NCI-H1436 (cell line): ENCODE results near the gene SLC22A8.
A peak's percentile ranks its signal among the peaks of the same experiment; 100 is the strongest.
"Not testable (repeated sequence)": the region's sequence is repeated elsewhere in the genome, so short reads cannot be mapped to it uniquely, and the experiment has no call there.

Experiments
- DNase-seq: peaks from one replicate; lab custom pipeline; 2025; lab: John Stamatoyannopoulos, UW

The SLC22A8 gene

DNA sequence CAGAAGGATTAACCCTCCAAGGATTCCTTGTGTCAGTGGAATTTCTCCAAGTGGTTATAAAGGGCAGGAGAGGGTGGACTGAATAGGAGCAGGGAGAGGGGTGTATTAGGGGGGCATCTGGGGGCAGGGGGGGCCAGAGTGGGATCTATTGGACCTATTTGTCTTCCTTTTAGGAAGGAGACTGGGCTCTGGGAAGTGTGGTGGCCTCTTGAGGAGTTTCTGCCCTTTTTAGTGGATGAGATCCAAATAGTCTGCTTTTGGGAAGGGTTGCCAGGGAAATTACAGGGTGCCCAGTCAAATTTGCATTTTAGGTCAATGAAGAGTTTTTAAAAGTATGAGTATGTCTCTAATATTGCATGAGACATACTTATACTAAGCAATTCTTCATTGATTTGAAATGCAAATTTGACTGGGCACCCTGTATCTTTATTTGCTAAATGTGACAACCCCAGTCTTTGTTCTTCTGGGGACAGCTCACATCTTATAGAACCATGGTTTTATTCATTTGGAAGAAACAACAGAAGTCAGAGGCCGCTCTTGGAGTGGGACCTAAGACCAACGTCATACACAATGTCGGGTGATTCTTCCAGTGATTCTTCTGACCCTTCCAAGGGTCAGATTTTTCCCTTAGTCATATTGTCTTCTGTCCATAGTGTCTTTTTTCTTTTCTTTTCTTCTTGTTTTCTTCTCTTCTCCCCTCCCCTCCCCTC lies 30.4 kb downstream of the SLC22A8 start:
- DNase-seq = no peak

DNA sequence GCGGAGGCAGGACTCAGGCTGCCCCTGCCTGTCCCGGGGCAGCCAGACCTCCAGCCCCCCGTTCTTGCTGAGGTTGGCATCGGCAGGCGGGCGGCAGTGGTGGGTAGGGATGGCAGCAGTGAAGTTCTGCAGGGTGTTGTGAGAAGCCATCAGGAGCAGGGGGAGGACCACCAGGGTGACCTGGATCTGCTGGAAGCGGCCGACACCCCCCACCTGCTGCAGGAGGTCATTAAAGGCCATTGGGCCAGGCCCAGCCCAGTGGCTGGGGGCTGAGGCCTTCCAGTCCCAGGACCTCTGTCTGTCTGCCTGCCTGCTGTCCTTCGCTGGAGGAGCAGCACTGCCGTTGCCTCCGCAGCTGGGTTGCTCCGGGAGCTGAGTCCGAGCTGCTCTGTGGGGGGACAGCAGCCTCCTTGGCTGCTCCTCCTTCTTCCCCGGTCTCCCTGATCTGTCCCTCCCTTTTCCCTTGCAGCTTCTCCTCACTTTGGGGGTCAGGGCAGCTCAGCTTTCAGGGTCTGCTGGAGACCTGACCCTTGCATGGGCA lies 31.1 kb downstream of the SLC22A8 start, which contains the start of gene SLC22A6:
TSS of gene SLC22A6 (minus strand) at position 517 of the 541 bp plus-strand sequence. CDS start at position 240, 277 bp downstream.
- no peak for DNase-seq

DNA sequence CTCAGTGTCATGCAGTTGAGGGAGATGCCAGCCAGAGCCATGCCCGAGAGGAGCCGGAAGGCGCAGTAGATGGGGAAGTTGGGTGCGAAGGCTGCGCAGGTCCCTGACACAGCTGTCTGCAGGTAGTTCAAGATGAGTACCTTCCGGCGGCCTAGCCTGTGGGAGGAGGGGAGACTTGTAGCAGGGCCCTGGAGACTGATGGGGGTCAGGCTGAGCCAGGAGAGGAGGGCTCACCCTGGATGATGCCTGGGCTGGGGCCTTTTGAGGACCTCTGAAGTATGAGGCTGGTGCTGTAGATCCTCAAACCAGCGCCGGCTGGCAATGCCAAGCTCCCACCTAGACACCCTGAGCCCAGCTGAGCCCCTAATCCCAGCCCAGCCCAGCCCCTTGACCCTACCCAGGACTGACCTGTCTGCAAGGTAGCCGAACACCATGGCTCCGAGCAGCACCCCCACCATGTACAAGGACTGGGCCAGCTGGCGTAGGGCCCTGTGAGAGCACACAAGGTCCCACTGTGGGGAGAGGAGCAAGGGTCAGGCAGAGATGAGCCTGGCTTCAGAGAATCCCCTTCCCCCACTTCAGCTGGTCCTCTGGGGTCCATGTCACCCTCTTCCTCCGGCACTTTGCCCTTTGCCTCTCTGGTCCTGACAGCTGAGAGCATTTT lies 32.0 kb downstream of the SLC22A8 start:
- no peak for DNase-seq

DNA sequence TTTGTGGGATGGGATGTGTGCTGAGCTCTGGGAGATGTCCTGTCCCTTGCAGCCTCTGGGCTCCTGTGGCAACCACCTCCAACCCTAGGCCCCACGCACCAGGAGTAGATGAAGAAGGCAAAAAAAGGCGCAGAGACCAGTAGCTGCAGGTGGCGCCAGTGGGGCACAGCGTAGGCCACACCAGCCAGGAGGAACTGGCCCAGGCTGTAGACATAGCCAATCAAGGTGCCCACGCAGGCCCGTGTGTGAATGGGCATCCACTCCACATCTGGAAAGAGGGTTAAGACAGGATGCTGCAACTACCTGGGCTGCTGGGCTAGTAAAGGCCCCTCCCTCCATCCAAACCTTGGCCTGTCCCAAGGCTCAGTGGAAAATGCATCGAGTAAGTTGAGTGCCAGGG lies 33.9 kb downstream of the SLC22A8 start:
- no peak for DNase-seq

DNA sequence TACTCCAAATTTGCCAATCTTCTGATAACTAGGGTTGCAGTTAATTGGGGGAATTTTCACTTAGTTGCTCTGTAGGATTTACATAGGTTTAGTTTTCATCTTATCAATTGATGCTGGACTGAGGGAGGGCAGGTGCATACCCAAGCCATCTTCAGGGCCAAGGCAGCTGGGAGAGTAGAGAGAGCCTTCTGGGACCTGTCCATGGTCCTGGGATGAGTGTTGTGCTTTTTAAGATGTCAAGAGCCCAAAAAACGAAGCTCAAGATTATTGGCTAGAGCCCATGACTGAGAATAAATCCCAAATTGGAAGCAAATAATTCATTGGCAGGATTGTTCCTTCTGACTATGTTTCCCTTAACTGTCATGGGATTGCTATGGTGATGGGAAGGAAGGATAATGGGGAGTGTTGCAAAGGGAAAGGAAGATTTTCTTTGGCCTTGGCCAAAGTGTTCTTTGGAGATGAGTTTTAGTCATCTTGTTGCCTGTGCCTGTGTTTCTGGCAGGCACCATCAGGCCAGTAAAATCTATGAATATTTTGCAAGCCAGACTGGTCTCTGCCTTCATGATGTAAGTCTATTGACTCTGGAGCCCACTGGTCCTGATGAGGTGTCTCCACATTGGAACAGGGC lies 35.4 kb downstream of the SLC22A8 start:
- no peak for DNase-seq

DNA sequence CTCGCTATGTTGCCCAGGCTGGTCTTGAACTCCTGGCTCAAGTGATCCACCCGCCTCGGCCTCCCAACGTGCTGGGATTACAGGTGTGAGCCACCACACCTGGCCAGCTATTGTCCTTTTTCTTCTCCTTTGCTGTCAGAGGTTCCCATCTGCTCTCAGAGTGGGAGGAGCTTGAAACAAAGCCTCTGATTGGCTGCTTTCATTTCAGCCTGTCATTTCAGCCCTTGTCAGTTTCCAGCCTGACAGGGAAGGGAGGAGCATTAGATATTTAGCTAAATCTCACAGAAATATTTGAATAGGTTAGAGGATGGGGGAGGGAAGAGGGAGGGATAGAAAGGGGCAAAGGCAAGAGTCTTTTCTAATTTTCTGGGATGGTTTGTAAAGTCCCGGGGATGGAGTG lies 39.5 kb downstream of the SLC22A8 start:
- DNase-seq = no peak

DNA sequence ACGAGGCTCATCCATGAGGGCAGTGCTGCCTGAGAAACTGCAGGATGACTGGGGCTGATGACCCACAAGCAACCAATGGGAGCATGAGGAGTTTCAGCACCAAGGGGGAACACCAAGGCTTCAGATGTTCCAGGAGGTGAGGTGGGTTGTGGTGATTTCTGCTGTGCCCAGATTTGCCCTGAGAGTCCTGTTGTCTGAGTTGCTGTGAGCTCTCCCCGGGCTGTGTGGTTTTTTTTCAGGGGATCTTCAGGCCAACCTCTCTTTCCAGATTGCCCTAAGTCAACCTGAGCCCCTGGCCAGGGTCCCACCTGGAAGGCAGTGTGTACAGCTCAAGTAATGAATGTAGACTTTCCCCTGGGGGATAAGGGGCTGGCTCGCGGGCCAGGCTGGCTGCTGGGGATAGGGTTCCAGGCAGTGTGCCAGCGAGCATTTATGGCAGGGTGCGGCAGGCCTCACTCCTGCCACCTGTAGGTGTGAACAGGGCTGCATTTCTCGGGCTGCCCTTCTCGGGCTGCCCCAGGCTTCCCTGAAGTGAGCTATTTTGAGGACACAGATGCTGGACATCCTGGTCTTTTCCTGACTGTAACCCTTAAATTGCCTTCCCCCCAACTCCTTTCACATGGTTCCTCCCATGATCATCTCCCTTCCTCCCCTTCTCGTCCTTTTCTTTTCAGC lies 40.7 kb downstream of the SLC22A8 start:
- peak; percentile 88 for DNase-seq

DNA sequence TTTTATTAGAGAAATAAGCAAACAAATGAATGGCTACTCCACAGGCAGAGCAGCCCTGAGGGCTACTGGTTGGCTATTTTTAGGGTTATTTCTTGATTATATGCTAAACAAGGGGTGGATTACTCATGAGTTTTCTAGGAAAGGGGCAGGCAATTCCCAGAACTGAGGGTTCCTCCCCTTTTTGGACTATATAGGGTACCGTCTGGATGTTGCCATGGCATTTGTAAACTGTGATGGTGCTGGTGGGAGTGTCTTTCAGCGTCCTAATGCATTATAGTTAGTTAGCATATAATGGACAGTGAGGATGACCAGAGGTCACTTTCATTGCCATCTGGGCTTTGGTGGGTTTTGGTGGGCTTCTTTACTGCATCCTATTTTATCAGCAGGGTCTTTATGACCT lies 50.1 kb downstream of the SLC22A8 start:
- no peak for DNase-seq

DNA sequence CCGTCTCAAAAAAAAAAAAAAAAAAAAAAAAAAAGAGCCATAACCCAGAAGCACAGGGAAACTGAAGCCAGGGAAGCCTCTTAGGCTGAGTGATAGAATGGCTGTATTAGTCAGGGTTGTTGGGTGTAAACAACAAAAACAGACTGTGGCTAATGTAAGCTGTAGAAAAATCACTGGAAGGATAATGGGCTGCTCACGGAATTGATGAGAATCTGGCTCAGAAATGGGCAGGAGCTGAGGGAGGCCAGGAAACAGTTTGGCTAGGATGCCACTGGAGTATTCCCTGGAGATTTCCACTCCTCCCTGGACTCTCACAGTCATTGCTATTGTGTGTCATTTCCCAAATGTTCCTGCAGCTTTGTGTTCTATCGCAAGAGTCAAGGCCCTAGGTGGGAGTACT lies 53.2 kb downstream of the SLC22A8 start:
- no peak for DNase-seq

DNA sequence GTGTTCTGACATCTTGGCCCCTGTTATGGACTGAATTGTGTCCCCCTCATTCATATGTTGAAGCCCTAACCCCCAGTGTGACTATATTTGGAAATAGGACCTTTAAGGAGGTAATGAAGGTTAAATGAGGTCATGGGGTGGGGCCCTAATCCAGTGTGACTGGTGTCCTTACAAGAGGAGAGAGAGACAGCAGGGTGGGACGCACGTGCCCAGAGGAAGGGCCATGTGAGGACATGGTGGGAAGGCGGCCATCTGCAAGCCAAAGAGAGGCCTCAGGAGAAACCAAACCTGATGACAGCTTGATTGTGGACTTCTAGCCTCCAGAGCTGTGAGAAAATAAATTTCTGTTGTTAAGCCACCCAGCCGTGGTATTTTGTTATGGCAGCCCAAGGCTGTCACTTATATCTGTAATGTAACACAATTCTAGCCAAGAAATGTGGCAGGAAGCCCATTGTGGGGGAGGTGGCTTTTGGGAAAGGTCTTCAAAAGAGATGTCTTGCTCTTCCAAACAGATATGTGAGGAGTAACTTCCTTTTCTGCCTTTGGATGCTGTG lies 54.5 kb downstream of the SLC22A8 start:
- no peak for DNase-seq

DNA sequence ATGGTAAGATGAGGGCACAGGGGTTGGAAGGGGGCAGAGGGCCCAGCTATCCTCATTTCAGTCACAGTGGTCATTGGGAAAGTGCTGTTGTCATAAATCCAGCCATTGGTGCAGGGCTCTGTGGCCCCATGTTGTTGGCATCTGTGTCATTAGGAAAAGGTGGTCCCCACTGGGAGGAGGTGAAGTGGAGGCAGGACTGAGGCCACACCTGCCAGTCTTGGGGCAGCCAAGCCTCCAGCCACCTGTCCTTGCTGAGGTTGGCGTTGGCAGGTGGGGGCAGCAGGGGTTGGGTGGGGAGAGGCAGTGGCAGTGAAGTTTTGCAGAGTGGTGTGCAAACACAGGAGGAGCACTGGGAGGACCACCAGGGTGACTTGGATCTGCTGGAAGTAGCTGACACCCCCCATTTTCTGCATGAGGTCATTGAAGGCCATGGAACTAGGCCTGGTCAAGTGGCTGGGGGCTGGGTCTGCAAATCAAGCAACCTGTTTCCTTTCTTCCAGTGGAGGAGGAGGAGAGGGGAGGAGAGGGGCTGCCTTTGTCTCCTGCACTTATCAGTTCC lies 56.1 kb downstream of the SLC22A8 start:
- DNase-seq = no peak

DNA sequence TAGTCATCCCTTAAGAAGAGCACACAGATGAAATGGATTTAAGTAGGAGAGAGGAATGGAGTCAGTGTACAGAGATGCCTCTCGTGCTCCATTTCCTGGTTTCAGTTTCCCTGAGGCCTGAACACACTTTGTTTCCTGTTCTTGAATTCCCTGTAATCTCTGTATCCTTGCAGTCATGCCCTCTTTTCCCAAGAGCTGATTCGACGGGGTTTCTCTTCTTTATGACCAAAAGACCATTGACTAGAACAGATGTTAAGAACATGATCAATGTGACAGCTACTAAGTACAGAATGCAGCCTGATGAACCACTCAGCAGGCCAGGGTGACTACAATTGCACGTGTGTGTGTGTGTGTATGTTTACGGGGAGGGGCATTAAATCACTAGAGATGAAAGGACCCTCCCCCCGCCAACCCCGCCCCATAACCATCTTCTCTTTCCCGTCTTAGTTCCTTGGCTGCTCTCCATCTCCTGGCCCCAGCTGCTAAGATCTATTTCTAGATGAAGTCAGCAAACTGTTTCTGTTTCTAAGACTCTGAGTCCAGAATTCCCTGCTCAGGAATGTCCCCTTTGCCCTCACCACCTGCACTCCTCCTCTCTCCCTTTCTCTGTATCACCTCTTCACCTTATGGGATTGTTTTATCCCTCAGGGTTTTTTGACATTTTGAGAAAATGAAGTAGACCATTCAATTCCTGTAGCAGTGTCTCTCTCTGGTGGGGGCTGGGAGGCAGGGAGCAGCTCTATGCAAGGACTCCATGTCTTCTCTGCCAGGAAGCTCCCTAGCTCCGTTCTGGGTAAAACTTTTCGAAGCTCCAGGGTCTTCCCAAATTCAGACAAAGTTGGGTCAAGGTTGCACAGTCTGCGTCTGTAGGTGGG lies 56.9 kb downstream of the SLC22A8 start:
- DNase-seq = no peak

DNA sequence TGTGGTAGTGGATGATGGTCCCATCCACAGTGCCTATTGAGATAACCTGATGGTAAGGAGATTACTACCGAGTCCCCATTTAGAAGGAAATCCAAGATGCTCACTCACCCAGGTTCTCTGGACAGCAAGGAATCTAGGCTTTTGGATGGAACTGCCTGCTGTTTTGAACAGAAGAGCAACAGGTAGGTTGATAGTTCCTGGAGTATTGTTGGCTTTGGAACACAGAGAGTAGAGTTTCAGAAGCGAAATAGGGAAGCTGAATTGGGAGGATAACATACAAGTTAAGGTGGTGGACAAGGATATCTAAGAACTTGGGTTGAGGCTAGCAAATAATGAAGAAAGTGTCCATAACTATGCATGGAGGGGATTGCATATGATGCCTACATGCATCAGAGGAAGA lies 58.5 kb downstream of the SLC22A8 start:
- DNase-seq = no peak

DNA sequence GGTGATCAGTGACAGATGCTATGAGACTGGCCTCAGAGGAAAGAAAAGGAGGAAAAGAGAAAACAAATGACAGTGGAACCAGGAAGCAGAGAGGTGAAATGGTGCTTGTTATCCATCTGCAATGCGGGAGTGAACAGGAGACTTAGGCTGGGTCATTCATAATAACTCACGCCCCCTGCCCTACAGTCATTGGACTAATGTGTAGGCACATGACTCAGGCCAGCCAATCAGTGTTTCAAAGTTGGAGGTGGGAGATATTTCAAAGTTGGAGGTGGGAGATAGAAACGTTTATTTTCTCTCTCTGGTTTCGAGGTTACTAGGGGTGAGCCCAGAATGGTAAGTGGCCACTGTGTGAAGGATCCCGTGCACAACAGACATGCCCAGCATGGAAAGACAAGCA lies 61.2 kb downstream of the SLC22A8 start:
- DNase-seq = no peak

DNA sequence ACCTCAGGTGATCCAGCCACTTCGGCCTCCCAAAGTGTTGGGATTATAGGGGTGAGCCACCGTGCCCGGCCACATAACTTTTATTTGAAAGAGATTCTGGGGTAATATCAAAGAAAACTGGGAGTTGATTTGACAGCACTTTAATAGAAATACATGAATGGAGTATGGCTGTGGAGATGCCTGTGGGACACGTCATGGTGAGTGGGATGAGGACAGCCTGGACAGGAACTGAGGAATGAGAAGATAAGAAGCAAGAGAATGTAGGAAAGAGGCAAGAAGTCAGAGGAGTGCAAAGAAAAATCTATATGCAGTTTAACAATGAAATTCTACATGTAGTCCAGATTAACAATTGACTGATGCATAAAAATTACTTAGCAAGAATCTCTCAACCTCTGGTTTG lies 61.8 kb downstream of the SLC22A8 start:
- DNase-seq = no peak

DNA sequence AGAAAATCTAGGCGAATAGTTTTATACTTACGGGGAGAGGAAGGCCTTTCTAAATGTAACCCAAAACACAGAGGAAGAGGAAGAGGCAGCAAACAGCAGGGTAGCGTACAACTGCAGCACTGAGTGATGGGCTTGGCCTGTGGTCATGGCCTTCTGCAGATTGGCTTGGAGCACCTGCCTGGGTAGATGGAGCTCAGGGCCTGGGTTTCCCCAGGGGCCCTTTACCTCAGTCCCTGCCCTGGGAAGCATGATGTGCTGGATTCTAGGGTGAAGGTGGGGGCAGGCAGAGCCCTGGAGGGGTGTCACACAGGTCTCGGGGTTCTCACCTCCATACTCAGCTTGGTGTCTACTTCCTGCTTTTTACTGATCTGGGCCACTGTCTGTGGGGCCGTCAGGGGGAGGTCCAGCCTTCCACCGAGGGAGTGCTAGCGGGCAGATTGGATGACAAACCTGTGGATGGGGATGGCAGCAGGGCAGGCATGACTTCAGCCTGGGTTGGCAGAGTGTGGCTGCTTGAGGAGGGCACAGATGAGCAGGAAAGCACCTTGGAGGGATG lies 66.8 kb downstream of the SLC22A8 start:
- no peak for DNase-seq

DNA sequence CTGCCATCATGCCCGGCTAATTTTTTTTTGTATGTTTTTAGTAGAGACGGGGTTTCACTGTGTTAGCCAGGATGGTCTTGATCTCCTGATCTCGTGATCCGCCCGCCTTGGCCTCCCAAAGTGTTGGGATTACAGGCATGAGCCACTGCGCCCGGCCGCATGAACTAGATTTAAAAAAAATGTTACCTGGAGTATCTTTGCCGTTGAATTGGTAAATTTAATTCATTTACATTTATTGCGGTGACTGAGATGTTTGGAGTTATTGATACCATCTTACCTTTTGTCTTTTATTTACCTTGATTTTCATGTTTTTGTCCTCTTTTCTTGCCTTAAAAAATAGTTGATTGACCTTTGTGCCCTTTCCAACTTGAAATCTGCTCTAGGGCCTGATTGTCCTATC lies 70.1 kb downstream of the SLC22A8 start:
- not testable (repeated sequence) for DNase-seq
